GM04504 (cell line): ENCODE results near the gene SLC9A1.
"Not testable (repeated sequence)": the region's sequence is repeated elsewhere in the genome, so short reads cannot be mapped to it uniquely, and the experiment has no call there.

Source experiments
- DNase-seq: peaks from one replicate; pipeline ENCODE4 v3.0.0-alpha.2; 2012; ENCODE audit warnings: low read depth

SLC9A1 gene

DNA sequence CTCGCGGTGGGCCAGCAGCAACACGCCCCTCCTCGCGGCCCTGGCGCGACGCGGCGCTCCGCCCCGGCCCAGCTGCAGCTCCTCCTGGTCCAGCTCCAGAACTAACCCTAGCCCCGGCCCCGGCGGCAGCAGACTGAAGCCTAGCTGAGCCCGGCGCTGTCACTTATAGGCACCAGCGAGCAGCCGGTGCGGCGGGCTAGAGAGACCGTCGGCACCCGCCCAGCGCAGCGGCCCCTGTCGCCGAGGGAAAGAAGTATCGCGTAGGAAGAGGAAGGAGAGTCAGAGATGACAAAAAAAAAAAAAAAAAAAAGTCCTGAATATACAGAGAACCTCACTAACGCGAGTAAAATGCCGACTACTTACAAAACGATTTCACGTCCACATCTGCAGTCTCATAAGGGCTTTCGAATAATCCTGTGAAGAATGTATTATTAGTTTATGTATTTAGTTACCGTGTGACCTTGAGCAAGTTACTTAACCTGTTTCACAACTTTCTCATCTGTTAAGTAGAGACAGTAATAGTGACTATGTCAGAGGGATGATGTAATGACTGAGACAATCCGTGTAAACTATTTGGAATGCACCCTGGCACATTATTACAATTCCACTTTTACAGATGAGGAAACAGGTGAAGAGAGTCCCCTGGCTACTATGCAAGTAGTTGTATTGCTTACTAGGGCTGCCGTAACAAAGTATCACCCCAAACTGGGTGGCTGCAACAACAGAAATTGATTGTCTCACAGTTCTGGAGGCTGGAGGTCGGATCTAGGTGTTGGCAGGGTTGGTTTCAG lies at the start of gene SLC9A1:
Gene SLC9A1, minus strand, starts transcription at position 135 of the 791 bp plus-strand sequence. CDS start 791 bp downstream, outside the sequence.
- peak; percentile 72 for DNase-seq

DNA sequence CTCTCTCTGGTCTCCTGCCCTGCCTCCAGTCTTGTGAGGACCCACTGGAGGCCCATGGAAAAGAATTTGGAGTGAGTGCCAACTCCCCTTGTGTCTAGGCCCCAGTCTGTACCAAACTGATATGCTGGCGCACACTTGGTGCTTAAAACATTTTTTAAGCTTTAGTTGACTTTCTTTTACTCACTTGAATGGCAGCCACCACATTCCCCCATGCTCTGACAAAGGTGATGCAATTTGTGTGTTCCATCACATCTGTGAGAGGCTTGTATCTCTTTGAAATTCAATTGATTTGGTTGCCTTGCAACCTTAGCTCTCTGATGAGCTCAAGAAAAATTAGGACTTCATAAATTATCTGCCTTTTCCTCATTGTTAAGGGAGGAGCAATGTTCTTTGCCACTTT lies 49.0 kb upstream of the SLC9A1 start:
- peak; percentile 9 for DNase-seq

DNA sequence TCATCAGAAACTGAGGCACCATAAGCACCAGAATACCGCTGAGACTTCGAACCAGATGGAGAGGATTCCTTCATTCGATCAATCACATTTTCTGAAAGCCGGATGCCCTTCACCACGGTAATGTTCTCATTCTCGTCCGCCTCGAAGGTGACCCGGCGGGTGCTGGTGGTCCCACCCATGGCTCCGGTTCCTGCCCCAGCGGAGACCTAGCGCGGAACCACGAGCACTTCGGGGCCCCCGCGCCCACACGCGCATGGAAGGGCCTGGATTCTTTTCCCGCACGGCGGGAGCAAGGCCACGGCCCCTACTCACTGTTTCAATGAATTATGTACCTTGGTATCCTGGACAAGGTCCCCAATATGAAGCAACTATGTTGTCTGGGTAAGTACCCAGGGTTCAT lies 46.4 kb upstream of the SLC9A1 start:
- no peak for DNase-seq

DNA sequence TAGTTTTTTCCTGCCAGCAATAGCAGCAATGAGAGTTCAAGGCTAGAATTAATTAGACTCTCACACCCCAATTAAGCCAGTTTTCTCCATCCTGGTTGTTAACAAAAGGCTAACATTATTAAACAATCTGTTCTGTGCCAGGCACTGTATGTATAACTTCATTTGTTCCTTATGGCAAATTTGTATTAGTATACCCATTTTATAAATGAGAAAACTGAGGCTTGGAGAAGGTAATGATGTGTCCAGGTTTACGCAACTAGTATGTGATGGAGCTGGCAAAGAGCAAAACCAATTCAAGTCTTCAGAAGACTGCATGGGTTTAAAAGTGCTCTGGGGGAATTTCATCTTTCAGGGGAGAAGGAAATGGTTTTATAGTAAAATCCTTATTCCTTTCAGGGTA lies 38.3 kb upstream of the SLC9A1 start:
- no peak for DNase-seq

DNA sequence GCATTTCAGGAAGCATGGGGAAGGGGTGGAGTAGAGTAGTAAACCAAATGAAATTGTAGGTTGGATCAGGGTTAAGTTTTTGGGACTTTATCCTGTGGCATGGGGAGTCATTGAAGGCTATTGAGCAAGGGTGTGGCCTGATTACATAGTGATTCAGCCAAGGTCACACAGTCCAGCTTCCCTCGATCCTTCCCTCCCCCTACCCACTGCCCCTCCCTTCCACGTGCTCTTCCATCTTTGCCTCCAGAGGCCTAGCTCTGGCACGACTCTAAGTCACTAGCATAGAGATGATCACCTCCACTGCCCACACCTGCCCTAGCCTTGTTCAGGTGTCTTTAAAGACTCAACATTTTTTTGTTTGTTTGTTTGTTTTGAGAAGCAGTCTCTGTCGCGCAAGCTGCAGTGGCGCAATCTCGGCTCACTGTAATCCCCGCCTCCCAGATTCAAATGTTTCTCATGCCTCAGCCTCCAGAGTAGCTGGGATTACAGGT lies 37.2 kb upstream of the SLC9A1 start:
- no peak for DNase-seq

DNA sequence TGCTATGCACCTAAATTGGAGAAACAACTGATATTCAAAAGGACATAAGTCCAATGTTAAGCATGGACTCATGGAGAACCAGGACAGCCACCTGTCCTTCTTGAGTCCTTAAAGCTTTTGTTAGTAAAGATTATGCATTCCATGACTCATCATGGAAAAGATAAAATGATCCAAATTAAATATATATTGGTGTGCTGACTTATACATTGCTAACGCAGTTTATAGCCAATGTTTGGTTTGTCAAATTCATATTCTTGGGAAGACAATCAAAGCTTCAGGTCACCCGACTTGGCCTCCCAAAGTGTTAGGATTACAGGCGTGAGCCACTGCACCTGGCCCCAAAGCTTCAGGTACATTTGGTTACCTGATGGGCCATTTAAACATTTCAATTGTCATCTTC lies 29.7 kb upstream of the SLC9A1 start:
- not testable (repeated sequence) for DNase-seq

DNA sequence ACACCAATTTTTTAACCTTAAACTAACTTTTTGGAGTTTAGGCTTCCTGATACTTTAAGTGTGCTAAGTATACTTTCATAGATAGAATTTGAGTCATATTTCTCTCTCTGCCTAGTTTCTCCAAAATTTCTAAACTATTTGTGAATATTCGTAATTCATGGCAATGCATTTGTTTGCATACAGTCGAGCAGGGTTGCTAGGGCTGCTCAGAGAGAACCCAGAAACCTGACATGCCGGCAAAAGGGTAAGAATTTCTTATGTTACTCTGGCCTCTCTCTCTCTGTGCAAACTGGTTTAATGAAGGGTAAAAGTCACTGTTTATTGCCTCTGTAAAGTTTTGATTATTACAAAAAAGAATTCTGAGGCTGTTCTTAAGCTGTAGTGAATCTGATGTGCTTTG lies 25.1 kb upstream of the SLC9A1 start:
- DNase-seq, result no peak

DNA sequence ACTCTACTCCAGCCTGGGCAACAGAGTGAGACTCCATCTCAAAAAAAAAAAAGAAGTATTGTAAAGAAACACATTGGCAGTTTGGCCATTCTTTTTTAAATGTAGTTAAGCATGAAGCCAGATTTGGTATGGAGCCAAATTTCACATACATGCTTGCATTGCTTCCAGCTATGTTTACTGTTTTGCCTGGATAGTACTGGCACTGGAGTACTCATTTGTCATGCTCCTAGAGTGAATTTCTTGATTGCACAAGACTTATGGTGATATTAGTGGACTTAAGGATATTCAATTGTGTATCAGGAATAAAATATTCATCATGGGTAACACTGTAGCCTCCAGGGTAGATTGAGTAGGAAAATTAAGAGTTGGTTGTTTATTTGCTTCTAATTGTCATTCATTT lies 24.5 kb upstream of the SLC9A1 start:
- no peak for DNase-seq

DNA sequence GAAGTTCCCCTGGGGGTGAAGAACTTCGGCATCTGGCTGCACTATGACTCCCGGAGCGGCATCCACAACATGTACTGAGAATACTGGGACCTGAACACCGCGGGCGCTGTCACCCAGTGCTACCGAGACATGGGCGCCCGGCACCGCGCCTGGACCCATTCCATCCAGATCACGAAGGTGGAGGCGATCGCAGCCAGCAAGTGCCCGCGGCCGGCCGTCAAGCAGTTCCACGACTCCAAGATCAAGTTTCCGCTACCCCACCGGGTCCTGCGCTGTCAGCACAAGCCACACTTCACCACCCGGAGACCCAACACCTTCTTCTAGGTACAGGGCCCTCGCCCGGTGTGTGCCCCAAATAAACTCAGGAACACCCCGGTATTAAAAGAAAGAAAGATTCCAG lies 22.0 kb upstream of the SLC9A1 start:
- DNase-seq, result no peak

DNA sequence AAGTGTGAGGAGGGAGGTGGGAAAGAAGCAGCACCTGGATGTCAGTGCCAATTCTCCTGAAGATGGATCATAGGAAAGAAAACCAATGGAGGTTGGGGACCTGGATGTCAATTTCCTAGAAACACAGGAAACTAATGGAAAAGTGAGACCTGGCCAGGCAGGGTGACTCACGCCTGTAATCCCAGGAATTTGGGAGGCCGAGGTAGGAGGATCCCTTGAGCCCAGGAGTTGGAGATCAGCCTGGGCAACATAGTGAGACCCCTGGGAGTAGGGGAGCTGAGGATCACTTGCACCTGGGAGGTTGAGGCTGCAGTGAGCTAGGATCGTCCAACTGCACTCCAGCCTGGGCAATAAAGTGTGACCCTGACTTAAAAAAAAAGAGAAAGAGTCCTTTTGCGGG lies 21.4 kb upstream of the SLC9A1 start:
- no peak for DNase-seq

DNA sequence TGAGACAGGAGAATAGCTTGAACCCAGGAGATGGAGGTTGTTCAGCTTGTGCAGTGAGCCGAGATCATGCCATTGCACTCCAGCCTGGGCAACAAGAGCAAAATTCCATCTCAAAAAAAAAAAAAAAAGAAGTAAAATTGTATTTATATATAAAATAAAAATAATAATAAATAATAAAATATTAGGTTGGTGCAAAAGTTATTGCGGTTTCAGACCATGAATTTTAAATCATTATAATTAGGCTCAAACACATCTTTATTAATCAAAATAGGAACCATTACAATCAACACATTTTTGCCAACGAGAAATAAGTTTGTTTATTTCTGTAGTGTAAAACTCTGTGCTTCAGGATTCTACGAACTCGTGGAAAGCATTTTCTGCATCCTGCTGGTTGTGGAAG lies 18.1 kb upstream of the SLC9A1 start:
- DNase-seq, result not testable (repeated sequence)

DNA sequence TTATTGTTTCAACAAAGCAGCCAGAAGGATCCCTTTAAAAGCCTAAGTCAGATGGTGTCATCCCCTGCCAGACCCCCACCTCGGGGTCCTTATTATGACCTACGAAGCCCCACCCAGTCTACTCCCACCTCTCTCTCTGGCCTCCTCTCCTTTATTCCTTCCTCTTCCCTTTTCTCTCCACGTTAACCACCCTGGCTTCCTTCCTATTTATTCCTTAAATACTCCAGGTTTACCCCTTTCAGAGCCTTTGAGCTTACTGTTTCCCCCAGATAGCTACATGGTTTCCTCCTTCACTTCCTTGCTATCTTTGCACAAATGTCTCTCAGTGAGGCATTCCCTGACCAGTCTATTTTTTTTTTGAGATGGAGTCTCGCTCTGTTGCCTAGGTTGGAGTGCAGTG lies 12.0 kb upstream of the SLC9A1 start:
- DNase-seq, result no peak

DNA sequence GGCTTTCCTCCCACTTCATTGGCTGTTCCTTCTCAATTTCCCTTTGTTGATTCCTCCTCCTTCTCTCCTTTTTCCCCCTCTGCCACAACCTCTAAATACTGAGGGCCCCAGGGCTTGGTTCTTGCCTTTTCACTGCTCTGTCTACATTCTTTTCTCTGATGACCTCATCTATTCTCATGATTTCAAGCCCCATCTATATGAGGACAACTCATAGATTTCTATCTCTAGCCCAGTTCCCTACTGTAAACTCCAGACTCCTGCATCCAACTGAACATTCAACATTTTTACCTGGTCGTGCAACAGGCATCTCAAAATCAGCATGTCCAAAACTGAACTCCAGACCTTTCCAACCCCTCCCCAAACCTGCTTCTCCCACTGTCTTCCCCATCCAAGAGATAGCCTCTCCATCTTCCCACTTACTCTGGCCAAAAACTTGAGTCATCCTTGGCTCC lies 11.5 kb upstream of the SLC9A1 start:
- DNase-seq, result no peak

DNA sequence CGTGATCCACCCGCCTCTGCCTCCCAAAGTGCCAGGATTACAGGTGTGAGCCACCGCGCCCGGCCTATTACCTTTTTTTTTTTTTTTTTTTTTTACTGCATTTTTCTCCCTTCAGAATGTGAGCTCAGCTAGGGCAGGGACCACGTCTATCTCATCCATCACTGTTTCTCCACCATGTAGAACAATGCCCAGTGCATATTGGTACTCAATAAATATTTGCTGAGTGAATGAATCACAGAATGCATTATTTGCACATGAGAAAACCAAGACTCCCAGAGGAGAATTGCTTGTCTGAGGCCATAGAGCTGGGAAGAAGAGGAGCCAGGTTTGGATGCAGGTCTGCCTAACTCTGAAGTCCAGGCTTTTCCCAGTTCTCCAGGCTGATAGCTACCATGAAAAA lies 8.2 kb upstream of the SLC9A1 start:
- DNase-seq, result no peak

DNA sequence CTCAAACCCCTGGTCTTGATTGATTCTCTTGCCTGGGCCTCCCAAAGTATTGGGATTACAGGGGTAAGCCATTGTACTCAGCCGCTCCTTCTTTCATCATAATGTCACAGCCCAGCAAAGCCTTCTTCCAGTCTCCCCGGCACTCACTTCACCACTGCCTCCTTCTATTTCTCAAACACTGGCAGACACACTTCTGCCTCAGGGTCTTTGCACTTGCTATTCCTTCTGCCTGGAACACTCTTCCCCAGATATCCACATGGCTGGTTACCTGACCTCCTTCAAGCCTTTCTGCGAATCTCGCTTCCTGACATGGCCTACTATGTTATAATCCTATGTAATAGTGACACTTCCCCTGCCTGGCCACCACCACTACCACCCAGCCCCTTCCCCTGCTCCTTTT lies 7.2 kb upstream of the SLC9A1 start:
- no peak for DNase-seq

DNA sequence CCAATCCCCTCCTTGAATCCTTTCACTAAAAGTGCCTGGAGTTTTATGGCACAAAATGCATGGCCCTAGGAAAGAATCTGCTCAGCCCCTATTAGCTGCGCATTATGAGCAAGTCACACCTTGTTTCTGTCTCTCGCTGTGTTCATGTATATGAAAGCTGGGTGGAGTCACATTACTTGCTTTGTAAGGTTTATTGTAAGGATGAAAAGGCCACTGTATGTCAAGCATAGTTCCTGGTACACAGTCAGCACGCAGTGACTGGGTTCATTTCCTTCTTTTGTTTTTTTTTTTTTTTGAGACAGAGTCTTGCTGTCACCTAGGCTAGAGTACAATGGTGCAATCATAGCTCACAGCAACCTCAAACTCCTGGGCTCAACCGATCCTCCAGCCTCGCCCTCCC lies 6.7 kb upstream of the SLC9A1 start:
- DNase-seq, result no peak

DNA sequence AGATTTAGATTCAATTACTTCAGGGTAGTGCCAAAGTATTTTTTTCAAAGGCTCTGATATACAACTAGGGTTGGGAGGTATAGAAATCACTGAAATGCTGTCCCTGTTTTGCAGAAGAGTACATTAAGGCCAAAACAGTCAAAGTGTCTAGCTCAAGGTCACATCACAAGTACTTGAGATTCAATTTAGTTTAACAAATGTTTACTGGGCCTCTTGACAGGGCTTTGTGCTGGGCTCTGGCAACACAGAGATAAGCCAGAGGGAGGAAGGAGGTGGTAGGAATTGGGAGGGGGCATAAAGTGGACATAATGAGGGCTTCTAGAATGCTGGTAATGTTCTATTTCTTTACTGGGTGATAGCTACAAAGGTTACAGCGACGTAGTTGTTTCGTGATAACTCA lies 2.3 kb upstream of the SLC9A1 start:
- DNase-seq, result no peak

DNA sequence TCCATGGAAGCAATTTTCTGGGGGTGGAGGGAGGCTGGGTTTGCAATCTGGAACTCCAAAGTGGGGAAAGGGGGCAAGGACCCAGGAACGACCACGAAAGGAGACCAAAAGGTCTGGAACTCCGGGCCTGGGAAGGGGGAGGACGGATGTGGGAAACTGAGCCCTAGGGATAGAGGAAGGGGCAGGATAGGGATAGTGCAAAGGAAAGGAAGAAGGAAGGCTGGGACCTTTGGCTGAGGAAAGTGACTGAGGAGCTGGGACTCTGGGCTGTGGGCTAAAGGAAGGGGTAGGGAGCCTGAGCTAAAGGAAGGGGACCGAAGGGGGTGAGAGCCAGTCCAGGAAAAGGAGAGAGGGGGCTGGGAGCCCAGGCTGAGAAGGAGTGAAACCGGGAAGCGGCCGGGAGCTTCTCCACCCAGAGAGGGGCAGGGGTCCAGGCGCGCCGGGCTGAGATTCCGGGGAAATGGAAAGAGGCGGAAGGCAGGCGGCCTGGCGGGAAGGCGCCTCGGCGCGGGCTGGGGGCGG lies 395 bp downstream of the SLC9A1 start:
- no peak for DNase-seq

DNA sequence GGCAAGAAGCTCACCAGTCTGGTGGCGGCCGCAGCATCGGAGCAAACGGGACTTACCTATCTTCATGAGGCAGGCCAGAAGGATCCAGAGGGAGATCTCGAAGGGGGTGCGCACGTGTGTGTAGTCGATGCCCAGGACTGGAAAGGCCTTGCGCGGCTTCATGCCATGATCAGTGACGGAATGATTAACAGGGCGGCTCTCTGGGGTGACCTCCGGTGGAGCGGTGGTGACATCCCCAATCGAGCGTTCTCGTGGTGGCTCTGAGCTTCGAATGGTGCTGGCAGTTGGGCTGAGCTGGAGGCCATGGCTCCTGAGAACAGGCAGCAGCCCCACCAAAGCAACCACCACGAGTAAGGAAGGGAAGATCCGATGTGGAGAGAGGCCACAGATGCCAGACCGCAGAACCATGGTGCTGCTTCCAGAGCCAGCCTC lies 982 bp downstream of the SLC9A1 start:
- DNase-seq, result no peak

DNA sequence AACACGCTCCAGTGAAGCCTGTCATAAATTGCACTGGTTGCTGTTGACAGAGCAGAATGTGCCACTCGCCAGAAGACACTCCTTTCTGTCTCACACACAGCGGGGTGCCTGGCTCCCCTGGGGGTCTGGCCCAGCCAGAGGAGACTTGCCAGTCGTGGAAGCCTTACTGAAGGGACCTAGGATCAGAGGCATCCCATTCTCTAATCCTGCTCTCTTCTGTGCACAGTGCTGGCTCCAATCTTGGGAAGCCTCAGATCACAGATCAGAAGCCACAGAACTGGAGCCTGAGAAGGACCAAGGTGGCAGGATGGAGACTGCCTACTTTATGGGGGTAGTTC lies 1.4 kb downstream of the SLC9A1 start:
- no peak for DNase-seq

DNA sequence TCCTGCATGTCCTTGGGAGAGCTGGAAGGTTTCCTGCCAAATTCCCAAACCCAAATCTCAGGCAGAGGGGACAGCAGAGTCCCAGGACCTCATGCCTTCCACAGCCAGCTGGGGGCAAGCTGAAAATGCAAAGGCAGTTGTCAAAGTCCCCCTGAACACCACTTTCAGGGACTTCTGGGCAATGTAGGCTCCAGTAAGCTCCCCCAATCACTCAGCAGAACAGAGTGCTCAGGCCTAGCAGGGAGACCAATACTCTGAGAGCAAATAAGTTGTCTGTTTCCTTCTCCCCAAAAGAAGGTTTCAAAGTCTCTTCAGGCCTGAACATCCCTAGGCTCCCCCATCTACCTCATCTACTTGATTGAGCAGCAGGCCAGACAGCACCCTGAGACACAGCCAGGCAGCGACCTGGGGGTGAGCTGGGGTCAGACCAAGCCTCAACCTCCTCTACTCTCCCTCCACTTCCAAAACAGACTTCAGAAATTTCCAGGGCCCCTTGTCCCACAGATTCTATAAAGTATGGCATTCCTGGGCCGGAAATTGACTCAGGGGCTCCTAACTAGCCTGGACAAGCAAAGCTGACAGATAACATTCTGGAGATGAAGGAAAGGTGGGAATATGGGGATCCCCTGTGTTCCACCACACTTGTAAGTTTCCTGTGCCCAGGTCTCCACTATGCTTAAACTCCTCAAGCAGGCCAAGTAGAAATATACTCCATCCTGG lies 1.9 kb downstream of the SLC9A1 start:
- no peak for DNase-seq

DNA sequence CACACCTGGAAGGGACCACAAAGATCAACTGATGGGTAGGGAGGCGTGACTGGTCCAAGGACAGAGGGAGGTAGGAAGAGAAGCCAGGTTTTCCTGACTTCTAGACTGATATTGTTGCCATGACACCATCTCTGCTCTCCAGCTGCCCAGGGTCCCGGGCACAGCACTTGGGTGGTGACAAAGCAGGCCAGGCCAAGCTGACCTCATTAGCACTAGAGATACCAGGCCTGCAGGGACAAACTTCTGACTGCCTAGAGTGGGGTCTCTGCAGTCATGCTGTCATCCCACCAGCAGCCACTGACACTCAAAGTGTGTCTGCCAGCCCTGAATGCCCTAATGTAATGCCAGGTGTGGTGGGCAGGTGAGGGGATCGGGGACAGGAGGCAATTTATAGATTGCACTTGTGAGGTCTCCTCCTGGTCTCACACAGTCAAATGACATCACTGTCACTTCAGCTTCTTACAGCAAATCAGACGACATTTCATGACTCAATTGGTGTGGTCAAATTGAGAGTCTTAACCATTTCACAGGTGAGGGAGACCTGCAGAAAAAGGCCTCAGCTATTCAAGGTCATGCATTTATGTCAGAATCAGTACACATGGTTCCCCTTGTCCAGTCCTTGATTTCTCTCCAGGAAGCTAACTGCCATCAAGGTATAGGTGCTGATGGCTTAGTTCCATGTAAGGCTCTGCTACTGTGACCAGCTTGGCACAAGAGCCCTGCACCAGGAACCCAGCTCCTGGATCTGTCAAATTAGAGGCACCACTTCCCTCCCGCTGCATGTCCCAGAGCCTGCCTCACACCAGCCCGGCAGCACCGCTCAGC lies 2.7 kb downstream of the SLC9A1 start:
- DNase-seq, result no peak
